Left colon (tissue), 2 donors: ENCODE measurements around the gene GIMAP6. TPM values are rescaled to one million over a fixed set of nuclear protein-coding genes. Genes with fewer than 3 reads are reported as not detected.
"Not testable (repeated sequence)": the region's sequence is repeated elsewhere in the genome, so short reads cannot be mapped to it uniquely, and the experiment has no call there.

Experiments
- ATAC-seq: fragments of 200-7000 bp; cut with Tn5 transposase; one replicate; pipeline ENCODE4 v1.9.1; 2020; ENCODE audit warnings: mild to moderate bottlenecking, moderate library complexity
- DNase-seq, 2 donors: peaks; one replicate each; pipeline ENCODE4 v3.0.0-alpha.2; 2020
- intact Hi-C, 2 donors: fragments of 100-400 bp; cut with DNase I in 1 of 2; cut with micrococcal nuclease in 1 of 2; formaldehyde crosslinking; loops; one replicate each; pipeline versions ENCODE4 v1.11.2 to v1.14.0; 2022; cut with DNase I, micrococcal nuclease
- total RNA-seq, 2 donors: library from RNA; stranded (reverse); fragmentation: NEBNext Ultra II Directional; extraction: Animal tissue kit (Norgen Biotek cat#: 25700); gene quantifications; one replicate each; pipeline ENCODE4 v1.2.1, GENCODE V29; 2021
- donor health status: DM: no; HTN: no; CAD: no.
- donor health status: DM: yes; HTN: yes; CAD: no.

GIMAP6 gene
- total RNA-seq, 2 donors from 2014 or later: 6.4 to 8.5 TPM

- DNase-seq (no peak), ATAC-seq (no peak)
- intact Hi-C loops: no loop called here
Observed at GRCh38 chr7:150595361-150595760, 36.8 kb downstream of the GIMAP6 start.

DNA sequence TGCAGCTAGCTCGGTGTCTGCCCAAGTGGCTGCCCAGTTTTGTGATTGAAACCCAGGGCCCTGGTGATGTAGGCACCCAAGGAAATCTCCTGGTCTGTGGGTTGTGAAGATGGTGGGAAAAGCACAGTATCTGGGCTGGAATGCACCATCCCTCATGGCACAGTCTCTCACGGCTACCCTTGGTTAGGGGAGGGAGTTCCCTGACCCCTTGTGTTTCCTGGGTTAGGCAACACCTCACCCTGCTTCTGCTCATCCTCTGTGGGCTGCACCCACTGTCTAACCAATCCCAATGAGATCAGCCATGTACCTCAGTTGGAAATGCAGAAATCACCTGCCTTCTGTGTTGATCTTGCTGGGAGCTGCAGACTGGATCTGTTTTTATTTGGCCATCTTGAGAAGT, 37.4 kb downstream of the GIMAP6 start:
- ATAC-seq: no peak
- intact Hi-C loops: no loop called here
- no peak for DNase-seq

- intact Hi-C loops: no loop called here
- DNase-seq: no peak
- ATAC-seq: no peak
Observed at GRCh38 chr7:150587551-150587950, 44.6 kb downstream of the GIMAP6 start.

DNA sequence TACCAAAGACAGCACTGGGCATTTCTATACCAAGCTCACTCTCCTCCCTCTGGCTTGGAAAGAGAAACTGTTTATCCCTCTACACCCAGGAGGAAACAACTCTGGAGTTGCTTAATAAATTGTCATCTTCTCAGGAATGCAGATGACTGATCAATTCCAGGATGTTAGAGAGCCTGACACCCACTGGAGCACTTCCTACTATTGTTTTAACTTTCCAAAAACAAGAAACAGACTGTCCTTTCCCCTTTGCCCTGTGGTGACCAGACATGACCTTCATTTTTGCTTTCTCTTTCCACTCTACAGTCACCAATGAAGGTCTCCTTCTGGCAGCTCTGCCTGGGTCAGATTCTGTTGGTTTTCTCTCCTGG, 45.4 kb downstream of the GIMAP6 start:
- intact Hi-C loops: no loop called here
- DNase-seq (no peak), ATAC-seq (peak; percentile 28)

GRCh38 chr7:150586068-150586784, 46.0 kb downstream of the GIMAP6 start:
- intact Hi-C loops: no loop called here
- ATAC-seq (peak; percentile 60), DNase-seq (no peak)

- intact Hi-C loops: no loop called here
- DNase-seq: no peak
- no peak for ATAC-seq
Observed at GRCh38 chr7:150585199-150585598, 47.0 kb downstream of the GIMAP6 start.

- DNase-seq (no peak), ATAC-seq (peak; percentile 96)
- intact Hi-C loops: no loop called here
Observed at GRCh38 chr7:150580638-150581394, 51.4 kb downstream of the GIMAP6 start.

- DNase-seq (peak; percentile 65 to 70), ATAC-seq (peak; percentile 58)
- intact Hi-C loops: not testable (repeated sequence)
Observed at GRCh38 chr7:150579979-150580637, 52.1 kb downstream of the GIMAP6 start.

Other genes starting within 250 kb of the GIMAP6 start
- gene GIMAP8, start 181.8 kb downstream of the GIMAP6 start, total RNA-seq: 1 to 10 TPM; 2.9 to 5.5 TPM
- gene GIMAP7, start 117.5 kb downstream of the GIMAP6 start, total RNA-seq: 1 to 10 TPM; 4.5 to 8.7 TPM
- 10 to 100 TPM in 1 of 2 donors, 1 to 10 TPM in 1; 8.4 to 16.2 TPM for gene GIMAP4, start 65.0 kb downstream of the GIMAP6 start, total RNA-seq
- gene GIMAP2, start 53.3 kb upstream of the GIMAP6 start, total RNA-seq: 1 to 10 TPM; 6.8 TPM
- gene GIMAP1, start 84.2 kb upstream of the GIMAP6 start, total RNA-seq: 1 to 10 TPM; 1.1 to 2.4 TPM
- gene GIMAP5, start 105.0 kb upstream of the GIMAP6 start, total RNA-seq: 1 to 10 TPM; 4.9 to 6.6 TPM
- 100 to 1,000 TPM; 173 to 355 TPM for gene TMEM176B, start 168.0 kb upstream of the GIMAP6 start, total RNA-seq
- 100 to 1,000 TPM; 118 to 275 TPM for gene TMEM176A, start 168.4 kb upstream of the GIMAP6 start, total RNA-seq
- gene AOC1, start 220.1 kb upstream of the GIMAP6 start, total RNA-seq: 100 to 1,000 TPM; 566 to 682 TPM